ENCODE data around the gene GOLGA6L25.
"Not testable (repeated sequence)": the region's sequence is repeated elsewhere in the genome, so short reads cannot be mapped to it uniquely, and the experiment has no call there.

Gene GOLGA6L25

DNA sequence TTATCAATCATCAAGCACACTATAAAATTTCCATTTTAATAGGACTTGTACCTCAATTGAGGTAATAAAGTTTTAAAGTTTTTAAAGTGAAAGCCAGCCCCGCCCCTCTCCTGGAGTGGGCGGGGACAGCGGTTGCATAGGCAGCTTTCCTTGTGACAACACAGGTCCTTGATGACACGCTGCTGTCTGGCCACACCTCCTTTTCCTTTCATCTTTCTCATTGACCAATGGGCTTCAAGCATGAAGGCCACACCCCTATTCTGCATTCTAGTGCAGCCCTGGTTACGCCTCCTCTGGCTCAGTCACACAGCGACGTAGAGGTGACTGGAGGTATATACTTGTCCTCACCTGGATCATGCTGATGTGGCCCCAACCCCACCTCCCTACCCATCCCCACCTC lies at the start of gene GOLGA6L25:
TSS of gene GOLGA6L25 (plus strand) at position 301 of the 400 bp plus-strand sequence. CDS start at position 362, 61 bp downstream.
- DNase-seq (ENCODE audit: low read depth in 3 of 3, low spot score in 1 of 3): not testable (repeated sequence)

- DNase-seq (ENCODE audit: low read depth in 3 of 3, low spot score in 1 of 3): not testable (repeated sequence)
Observed at GRCh38 chr15:28508217-28508889, 45.0 kb upstream of the GOLGA6L25 start.

DNA sequence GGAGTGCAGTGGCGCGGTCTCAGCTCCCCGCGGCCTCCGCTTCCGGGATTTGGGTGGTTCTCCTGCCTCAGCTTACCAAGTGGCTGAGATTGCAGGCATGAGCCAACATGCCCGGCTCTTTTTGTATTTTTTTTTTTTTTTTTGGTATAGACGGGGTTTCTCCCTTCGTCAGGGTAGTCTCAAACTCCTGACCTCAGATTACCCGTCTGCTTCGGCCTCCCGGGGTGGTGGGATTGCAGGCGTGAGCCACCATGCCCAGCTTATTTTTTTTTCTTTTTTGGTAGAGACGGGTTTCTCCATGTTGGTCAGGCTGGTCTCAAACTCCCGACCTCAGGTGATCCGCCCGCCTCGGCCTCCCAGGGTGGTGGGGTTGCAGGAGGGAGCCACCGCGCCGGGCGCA lies 39.2 kb upstream of the GOLGA6L25 start:
- not testable (repeated sequence) for DNase-seq (ENCODE audit: low read depth in 3 of 3, low spot score in 1 of 3)

DNA sequence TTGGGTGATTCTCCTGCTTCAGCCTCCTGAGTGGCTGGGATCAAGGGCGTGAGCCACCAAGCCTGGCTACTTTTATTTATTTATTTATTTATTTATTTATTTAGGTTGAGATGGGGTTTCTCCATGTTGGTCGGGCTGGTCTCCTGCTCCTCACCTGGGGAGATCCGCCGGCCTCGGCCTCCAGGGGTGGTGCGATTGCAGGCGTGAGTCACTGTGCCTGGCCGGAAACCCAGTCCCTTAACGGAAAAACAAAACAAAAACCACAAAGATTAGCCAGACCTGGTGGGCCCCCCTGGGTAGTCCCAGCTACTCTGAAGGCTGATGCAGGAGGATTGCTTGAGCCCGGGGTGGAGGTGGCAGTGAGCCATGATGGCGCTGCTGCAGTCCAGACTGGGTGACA lies 38.2 kb upstream of the GOLGA6L25 start:
- DNase-seq (ENCODE audit: low read depth in 3 of 3, low spot score in 1 of 3): not testable (repeated sequence)

GRCh38 chr15:28532954-28533353 lies 20.4 kb upstream of the GOLGA6L25 start, which contains the start of gene GOLGA8G:
Gene GOLGA8G (minus strand): TSS chr15:28532971. CDS start chr15:28532909, 62 bp downstream.
- DNase-seq (ENCODE audit: low read depth in 3 of 3, low spot score in 1 of 3): not testable (repeated sequence)

DNA sequence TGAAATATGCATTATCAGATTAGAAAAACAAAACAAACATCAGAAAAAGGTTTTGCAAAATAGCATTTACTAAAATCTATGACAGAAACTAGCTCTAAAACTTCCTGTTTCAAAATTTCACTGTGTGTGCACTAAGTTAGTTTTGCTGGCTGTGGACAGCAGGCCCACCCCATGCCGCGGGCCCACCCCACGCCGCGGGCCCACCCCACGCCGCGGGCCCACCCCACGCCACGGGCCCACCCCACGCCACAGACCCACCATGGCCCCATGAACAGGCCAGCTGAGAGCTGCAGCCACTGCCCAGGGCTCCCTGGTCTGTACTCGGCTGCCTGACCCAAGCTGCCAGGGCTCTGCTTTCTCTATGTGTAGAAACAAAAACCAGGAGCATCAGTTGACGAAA lies 20.0 kb downstream of the GOLGA6L25 start:
- not testable (repeated sequence) for DNase-seq (ENCODE audit: low read depth in 3 of 3, low spot score in 1 of 3)

DNA sequence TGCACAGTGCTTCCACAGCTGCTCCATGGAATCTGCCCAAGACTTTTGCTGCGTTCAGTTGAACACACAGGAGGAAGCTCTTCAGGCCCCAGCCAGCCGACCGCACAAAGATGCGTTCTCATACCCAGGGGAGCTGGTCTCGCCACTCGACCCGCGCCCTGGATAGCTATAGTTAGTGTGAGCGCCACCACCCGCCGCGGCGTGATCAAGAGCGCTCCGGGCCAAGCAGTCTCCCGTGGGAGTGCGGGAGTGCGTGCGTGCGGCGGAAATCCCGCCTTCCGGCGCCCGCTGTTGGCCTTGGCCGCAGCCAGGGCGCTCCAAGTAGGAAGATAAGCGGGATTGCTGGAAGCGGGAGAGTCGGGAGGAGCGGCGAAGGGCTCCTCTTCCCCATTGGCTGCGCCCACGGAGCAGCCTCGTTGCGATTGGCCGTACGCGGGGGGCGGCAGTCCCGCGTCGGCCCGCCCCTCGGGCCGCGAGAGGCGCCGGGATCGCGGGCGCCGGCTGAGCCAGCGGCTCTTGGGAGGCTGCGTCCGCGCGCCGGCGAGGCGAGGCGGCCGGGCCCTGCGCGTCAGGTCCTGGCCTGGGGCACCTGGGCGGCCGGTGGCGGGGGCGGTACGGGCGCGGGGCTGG lies 35.7 kb downstream of the GOLGA6L25 start:
- DNase-seq (ENCODE audit: low read depth in 3 of 3, low spot score in 1 of 3): not testable (repeated sequence)

DNA sequence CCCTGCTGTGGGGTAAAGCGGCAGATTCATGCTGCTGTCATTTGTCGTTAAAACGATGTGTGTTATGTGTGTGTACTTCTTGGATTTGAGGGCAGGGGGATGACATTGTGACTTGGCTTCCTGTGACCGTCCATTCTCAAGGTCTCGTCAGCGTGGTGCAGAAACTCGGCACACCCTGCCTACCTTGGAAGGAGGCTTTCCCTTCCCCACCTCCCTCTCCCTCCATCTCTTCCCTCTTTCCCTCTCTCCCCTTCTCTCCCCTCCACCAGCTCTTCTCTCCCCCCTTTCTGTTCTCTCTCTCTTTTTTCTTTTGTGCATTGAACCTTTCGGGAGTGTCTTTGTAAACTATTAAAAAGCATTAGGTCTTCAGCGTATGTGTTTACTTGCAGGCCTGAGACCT lies 36.4 kb downstream of the GOLGA6L25 start:
- DNase-seq (ENCODE audit: low read depth in 3 of 3, low spot score in 1 of 3): not testable (repeated sequence)

DNA sequence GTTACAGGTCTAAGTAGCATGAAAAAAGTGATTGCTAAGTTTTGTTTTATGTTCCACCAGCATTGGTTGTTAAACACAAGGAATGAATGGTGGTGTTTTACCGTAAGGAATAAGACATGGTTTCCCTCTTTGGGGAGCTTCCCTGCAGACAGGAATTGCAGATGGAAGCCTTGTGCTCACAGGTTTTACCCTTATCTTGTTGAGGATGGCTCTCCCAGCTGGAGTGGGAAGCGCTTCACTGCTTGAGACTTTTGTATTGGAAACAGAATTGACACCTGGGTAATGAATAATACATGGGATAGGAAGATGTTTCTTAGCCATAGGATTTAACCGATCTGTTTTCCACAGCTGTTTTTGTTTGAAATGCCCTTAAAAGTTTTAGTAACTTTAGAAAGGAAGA lies 39.0 kb downstream of the GOLGA6L25 start:
- not testable (repeated sequence) for DNase-seq (ENCODE audit: low read depth in 3 of 3, low spot score in 1 of 3)

DNA sequence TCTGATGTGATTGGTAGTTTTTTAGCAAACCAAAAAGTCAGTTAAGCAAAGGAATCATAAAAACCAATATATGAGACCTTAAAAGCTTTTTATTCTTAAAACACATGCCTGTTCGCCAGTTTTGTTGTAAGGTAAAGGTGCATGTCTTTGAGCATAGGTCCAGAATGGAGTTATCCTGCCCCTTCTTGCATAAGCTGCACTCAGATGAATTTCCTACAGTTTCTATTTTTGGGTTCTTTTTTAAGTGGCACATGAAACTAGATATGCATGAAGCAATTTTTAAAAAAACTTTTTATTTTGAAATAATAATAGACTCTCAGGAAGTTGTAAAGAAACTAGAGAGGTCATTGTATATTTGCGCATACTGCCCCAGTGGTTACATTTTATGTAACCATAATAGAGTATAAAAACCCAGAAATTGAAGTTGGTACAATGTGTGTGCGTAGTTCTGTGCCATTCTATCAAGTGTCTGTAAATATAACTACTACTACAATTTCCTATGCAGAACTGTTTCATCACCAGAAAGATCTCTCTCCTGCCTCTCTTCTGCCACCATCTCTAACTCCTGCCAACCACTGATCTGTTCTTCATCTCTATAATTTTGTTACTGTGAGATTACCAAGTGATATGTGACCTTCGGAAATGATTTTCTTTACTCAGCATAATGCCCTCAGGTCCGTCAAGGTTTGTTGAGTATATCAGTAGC lies 40.2 kb downstream of the GOLGA6L25 start:
- not testable (repeated sequence) for DNase-seq (ENCODE audit: low read depth in 3 of 3, low spot score in 1 of 3)

DNA sequence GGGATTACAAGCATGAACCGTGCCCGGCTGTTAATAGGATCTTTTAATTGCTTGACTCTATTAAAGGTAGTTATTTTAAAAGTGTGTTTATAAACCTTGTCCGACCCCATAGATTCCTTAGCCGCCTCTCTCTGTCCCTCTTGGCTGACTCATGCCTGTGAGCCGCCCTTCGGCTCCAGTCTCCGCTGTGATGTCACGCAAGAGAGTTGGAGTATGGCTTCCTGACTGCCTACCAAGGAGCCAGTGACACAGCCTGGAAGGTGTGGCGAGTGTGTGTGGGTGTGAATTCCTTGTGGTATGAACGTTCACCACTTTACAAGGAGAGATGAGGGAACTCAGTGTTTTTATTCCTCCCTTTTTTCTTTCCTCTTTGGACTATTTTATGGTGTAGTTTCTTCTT lies 44.1 kb downstream of the GOLGA6L25 start:
- DNase-seq (ENCODE audit: low read depth in 3 of 3, low spot score in 1 of 3): not testable (repeated sequence)

DNA sequence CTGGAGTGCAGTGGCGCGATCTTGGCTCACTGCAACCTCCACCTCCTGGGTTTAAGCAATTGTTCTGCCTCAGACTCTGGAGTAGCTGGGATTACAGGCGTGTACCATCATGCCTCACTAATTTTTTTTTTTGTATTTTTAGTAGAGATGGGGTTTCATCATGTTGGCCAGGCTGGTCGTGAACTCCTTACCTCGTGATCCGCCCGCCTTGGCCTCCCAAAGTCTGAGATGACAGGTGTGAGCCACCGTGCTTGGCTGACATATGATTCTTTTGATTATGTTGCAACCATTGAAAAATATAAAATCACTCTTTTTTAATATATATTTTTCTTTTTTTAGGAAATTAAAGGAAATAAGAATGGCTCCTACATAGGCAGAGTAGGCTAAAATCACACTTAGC lies 44.8 kb downstream of the GOLGA6L25 start:
- not testable (repeated sequence) for DNase-seq (ENCODE audit: low read depth in 3 of 3, low spot score in 1 of 3)

DNA sequence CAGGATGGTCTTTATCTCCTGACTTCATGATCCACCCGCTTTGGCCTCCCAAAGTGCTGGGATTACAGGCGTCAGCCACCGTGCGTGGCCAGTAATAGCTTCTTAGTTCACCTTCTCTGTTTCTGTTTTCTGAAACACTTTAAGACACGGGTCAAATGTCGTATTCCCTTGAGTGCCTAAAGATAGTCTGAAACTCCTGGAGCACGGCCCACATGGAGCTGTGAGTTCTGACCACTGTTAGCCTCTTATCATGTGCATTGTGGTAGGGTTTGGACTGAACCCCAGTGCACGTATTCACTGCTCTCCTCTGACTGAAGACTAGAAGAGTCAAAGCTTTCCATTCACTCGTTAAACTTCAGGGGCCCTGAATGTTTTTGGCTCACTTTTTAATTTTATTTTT lies 48.8 kb downstream of the GOLGA6L25 start:
- DNase-seq (ENCODE audit: low read depth in 3 of 3, low spot score in 1 of 3): not testable (repeated sequence)
